DOHH2 (cell line): ENCODE data around the gene MDM1.
A peak's percentile ranks its signal among the peaks of the same experiment; 100 is the strongest.

ENCODE experiments used
- H3F3A ChIP-seq: fragments of 200-600 bp; sonication (generic), shearing (Covaris generic); 2 replicates; pipeline ENCODE4 v1.6.0; 2016; ENCODE audit warnings: antibody characterized with exemption, mild to moderate bottlenecking; ENCODE audit not compliant: control insufficient read depth, insufficient read depth
- H3K27ac ChIP-seq: fragments of 200-600 bp; sonication (generic); 2 replicates; pipeline ENCODE4 v1.5.1; 2014; ENCODE audit warnings: low read depth, mild to moderate bottlenecking, low read length, moderate library complexity
- H3K27me3 ChIP-seq: fragments of 200-600 bp; sonication (generic); 2 replicates; pipeline ENCODE4 v1.6.1; 2014; ENCODE audit warnings: mild to moderate bottlenecking, low read length, mixed read lengths; ENCODE audit not compliant: control insufficient read depth
- H3K36me3 ChIP-seq: fragments of 200-600 bp; sonication (generic); 2 replicates; pipeline ENCODE4 v1.6.1; 2014; ENCODE audit warnings: mild to moderate bottlenecking, low read length, moderate library complexity, mixed read lengths; ENCODE audit not compliant: control insufficient read depth
- H3K4me1 ChIP-seq: fragments of 200-600 bp; sonication (generic); 2 replicates; pipeline ENCODE4 v1.6.1; 2014; ENCODE audit warnings: mild to moderate bottlenecking, low read length, mixed read lengths; ENCODE audit not compliant: control insufficient read depth
- H3K4me2 ChIP-seq: fragments of 200-600 bp; sonication (generic); 2 replicates; pipeline ENCODE4 v1.6.0; 2014; ENCODE audit warnings: mild to moderate bottlenecking, low read length, moderate library complexity
- H3K4me3 ChIP-seq: fragments of 200-600 bp; sonication (generic); 2 replicates; pipeline ENCODE4 v1.5.1; 2014; ENCODE audit warnings: mild to moderate bottlenecking, low read length, mixed read lengths
- H3K79me2 ChIP-seq: fragments of 200-600 bp; sonication (generic); 2 replicates; pipeline ENCODE4 v1.6.1; 2014; ENCODE audit warnings: mild to moderate bottlenecking, low read length, mixed read lengths; ENCODE audit not compliant: control insufficient read depth
- H3K9me2 ChIP-seq: fragments of 200-600 bp; sonication (generic); replicated peaks from 2 replicates; pipeline ENCODE4 v1.6.1; 2014; ENCODE audit warnings: mild to moderate bottlenecking, low read length, mixed read lengths; ENCODE audit not compliant: control insufficient read depth
- H3K9me3 ChIP-seq: fragments of 200-600 bp; sonication (generic); 2 replicates; pipeline ENCODE4 v1.6.1; 2014; ENCODE audit warnings: antibody characterized with exemption, low read length, mixed read lengths; ENCODE audit not compliant: control insufficient read depth, insufficient read depth
- H4K20me1 ChIP-seq: fragments of 200-600 bp; sonication (generic); 2 replicates; pipeline ENCODE4 v1.6.0; 2014; ENCODE audit warnings: low read depth, mild to moderate bottlenecking, antibody characterized with exemption, low read length, moderate library complexity; ENCODE audit not compliant: control insufficient read depth, insufficient read depth
- CTCF ChIP-seq: fragments of 200-600 bp; sonication (generic); IDR thresholded peaks from one replicate; pipeline ENCODE4 v1.5.1; 2014; ENCODE audit warnings: antibody characterized with exemption, mild to moderate bottlenecking, low read depth, low read length; ENCODE audit not compliant: poor library complexity, severe bottlenecking
- EZH2phosphoT487 ChIP-seq: fragments of 200-600 bp; sonication (generic); IDR thresholded peaks from 2 replicates; pipeline ENCODE4 v1.6.1; 2017; ENCODE audit warnings: borderline replicate concordance, mild to moderate bottlenecking, antibody characterized with exemption, low read length, moderate library complexity, mixed read lengths

The MDM1 gene

GRCh38 chr12:68321140-68321539 is 11.0 kb downstream of the MDM1 start:
- Histone ChIP-seq H3K36me3 (peaks cover 23% of the 10 kb centered on the region), H3K27ac (no peak overlapping the region), H3K4me3 (no peak overlapping the region), H3K4me2 (no peak overlapping the region), H3K27me3 (no peaks in the 10 kb centered on the region), H3K79me2 (no peaks in the 10 kb centered on the region), H4K20me1 (no peaks in the 10 kb centered on the region), H3K4me1 (no peaks in the 10 kb centered on the region), H3K9me2 (no peaks in the 10 kb centered on the region), H3K9me3 (no peaks in the 10 kb centered on the region), H3F3A (no peaks in the 10 kb centered on the region)
- TF ChIP-seq EZH2phosphoT487, result no peak
- TF ChIP-seq CTCF, result no peak

- Histone ChIP-seq H3K9me3 (no peaks in the 10 kb centered on the region), H3K27me3 (no peaks in the 10 kb centered on the region), H4K20me1 (no peaks in the 10 kb centered on the region), H3F3A (no peaks in the 10 kb centered on the region), H3K4me3 (no peak overlapping the region), H3K27ac (no peak overlapping the region), H3K79me2 (no peaks in the 10 kb centered on the region), H3K36me3 (peaks cover 20% of the 10 kb centered on the region), H3K4me2 (no peak overlapping the region), H3K4me1 (no peaks in the 10 kb centered on the region), H3K9me2 (no peaks in the 10 kb centered on the region)
- no peak for TF ChIP-seq CTCF
- no peak for TF ChIP-seq EZH2phosphoT487
These were observed 12.1 kb downstream of the MDM1 start for GRCh38 chr12:68319988-68320623.

- H3K27ac ChIP-seq, result no peak overlapping the region
- peaks cover 30% of the 10 kb centered on the region for H3K36me3 ChIP-seq
- no peaks in the 10 kb centered on the region for H3K9me2 ChIP-seq
- no peaks in the 10 kb centered on the region for H3K27me3 ChIP-seq
- H4K20me1 ChIP-seq, result no peaks in the 10 kb centered on the region
- H3K79me2 ChIP-seq, result no peaks in the 10 kb centered on the region
- H3K4me1 ChIP-seq, result no peaks in the 10 kb centered on the region
- no peaks in the 10 kb centered on the region for H3F3A ChIP-seq
- TF ChIP-seq EZH2phosphoT487, result no peak
- peak; percentile 58 for TF ChIP-seq CTCF
- H3K9me3 ChIP-seq, result no peaks in the 10 kb centered on the region
- no peak overlapping the region for H3K4me3 ChIP-seq
- H3K4me2 ChIP-seq, result no peak overlapping the region
These were observed 15.0 kb downstream of the MDM1 start for GRCh38 chr12:68317047-68317667.
